ENCODE results near the gene SCIMP. TPM values are rescaled to one million over a fixed set of nuclear protein-coding genes. Genes with fewer than 3 reads are reported as not detected.
A peak's percentile ranks its signal among the peaks of the same experiment; 100 is the strongest.

SCIMP gene
- total and polyA plus RNA-seq, 2 of the 13 experiments (the other 11 are each of a cell fraction or from before 2014, with no cell fraction given) = not detected

DNA sequence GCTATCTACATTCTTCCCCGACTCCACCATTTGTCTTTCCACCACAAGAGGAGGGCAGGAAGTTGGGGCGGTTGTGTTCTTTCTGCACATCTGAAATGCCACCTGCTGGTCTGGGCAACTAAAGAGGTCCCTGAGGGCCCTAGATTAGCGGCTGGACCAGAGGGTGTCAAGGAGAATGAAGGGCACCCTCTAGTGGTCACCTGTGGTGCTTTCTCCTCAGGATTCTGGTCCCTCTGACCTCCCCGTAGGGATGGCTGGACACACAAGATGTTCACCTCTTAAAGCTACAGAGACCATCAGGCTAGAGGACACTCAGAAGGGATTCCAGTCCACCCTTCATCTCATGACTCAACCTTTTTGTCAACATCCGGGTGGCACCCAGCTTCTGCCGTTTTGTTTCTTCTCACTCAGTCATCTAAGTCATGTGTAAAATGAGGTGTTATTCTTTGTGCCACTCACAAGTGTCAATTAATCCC lies 2.9 kb upstream of the SCIMP start:
- Histone ChIP-seq H3K79me2 (ENCODE audit: insufficient read depth, low read length) (no peaks in the 10 kb centered on the region), H3K4me1 (ENCODE audit: insufficient read depth, low read length) (peaks cover 17% of the 10 kb centered on the region), H3K27me3 (ENCODE audit: control insufficient read depth in 1 of 2, insufficient read depth in 2 of 2, low read length in 2 of 2) (peaks cover 5 to 26% of the 10 kb centered on the region in 2 experiments; a peak in 4 of 5 replicates), H3K4me2 (ENCODE audit: low read depth, low read length) (no peak overlapping the region), H3K36me3 (replicated peaks in 1 of 2; ENCODE audit: control insufficient read depth in 1 of 2, insufficient read depth in 2 of 2, low read length in 2 of 2) (no peaks in the 10 kb centered on the region), H3K4me3 (replicated peaks in 1 of 3; ENCODE audit: insufficient read depth in 1 of 3, low read depth in 2 of 3, low read length in 3 of 3) (no peak overlapping the region), H3K27ac (ENCODE audit: extremely low read length, insufficient read depth, low read length) (no peak overlapping the region), H2AFZ (ENCODE audit: low read length) (no peak overlapping the region), H3K9me3 (ENCODE audit: low read length) (no peaks in the 10 kb centered on the region), H4K20me1 (ENCODE audit: insufficient read depth, low read length) (peaks cover 24% of the 10 kb centered on the region), H3K9ac (ENCODE audit: insufficient read depth, low read depth, low read length) (no peak overlapping the region)
- peak; percentile 94 for ATAC-seq
- intact Hi-C loops (cut with micrococcal nuclease; ENCODE audit: unreplicated experiment) = loop anchor here (1.0 kb wide), 1 partner anchor 40 kb away; no protein-coding TSS in a partner anchor
- 4% methylated on average over 6 of the region's 6 CpGs for WGBS (ENCODE audit: low lambda C conversion rate)
- CTCF ChIA-PET (ENCODE audit: low intra/inter-chr PET ratio, low total read pairs) = interaction anchor here (0.6 to 1.7 kb wide), 4 partner anchors 12 to 46 kb away, joined by 3 to 33 read pairs (median 4); partner anchors contain the start of gene ZNF594
- peak; percentile 81 for DNase-seq (ENCODE audit: low spot score)
- no TSS peak for BruUV-seq (replicated peaks)
- FAIRE-seq = peak; percentile 94
- POLR2A ChIA-PET = no interaction called here
- in situ Hi-C loops (cut with HindIII; ENCODE audit: extremely low pct_ligation_motif_present, low pct_unique_long_range_greater_than_20kb) = no loop called here
- TF ChIP-seq FOSL2 (CRISPR knock-in tag; IDR thresholded peaks at IDR 0.05) (peak; percentile 26), TRAFD1 (CRISPR knock-in tag; IDR thresholded peaks at IDR 0.05; ENCODE audit: borderline replicate concordance) (no peak), SNAI1 (CRISPR knock-in tag; IDR thresholded peaks at IDR 0.05; ENCODE audit: borderline replicate concordance) (no peak), TBP (CRISPR knock-in tag; IDR thresholded peaks at IDR 0.05) (0 out of 2 replicates have a peak, but pooled peaks have one; percentile 50), ZNF589 (CRISPR knock-in tag; conservative IDR thresholded peaks at IDR 0.05) (no peak), MTERF4 (CRISPR knock-in tag; IDR thresholded peaks at IDR 0.05) (0 out of 2 replicates have a peak, but pooled peaks have one; percentile 46), ZNF318 (CRISPR knock-in tag; IDR thresholded peaks at IDR 0.05) (peak; percentile 64; the same call in 1 of the 2 replicates), ZNF232 (CRISPR knock-in tag; IDR thresholded peaks at IDR 0.05; ENCODE audit: borderline replicate concordance) (peak; percentile 30; the same call in 1 of the 2 replicates), STAG1 (CRISPR knock-in tag; IDR thresholded peaks at IDR 0.05) (peak; percentile 83)
- TF ChIP-seq, protein P1, sequence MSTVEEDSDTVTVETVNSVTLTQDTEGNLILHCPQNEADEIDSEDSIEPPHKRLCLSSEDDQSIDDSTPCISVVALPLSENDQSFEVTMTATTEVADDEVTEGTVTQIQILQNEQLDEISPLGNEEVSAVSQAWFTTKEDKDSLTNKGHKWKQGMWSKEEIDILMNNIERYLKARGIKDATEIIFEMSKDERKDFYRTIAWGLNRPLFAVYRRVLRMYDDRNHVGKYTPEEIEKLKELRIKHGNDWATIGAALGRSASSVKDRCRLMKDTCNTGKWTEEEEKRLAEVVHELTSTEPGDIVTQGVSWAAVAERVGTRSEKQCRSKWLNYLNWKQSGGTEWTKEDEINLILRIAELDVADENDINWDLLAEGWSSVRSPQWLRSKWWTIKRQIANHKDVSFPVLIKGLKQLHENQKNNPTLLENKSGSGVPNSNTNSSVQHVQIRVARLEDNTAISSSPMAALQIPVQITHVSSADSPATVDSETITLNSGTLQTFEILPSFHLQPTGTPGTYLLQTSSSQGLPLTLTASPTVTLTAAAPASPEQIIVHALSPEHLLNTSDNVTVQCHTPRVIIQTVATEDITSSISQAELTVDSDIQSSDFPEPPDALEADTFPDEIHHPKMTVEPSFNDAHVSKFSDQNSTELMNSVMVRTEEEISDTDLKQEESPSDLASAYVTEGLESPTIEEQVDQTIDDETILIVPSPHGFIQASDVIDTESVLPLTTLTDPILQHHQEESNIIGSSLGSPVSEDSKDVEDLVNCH (CRISPR knock-in tag; IDR thresholded peaks at IDR 0.05) = 0 out of 2 replicates have a peak, but pooled peaks have one; percentile 12
